Islet of Langerhans (tissue), 1 donor: Measurements from ENCODE around the gene U2AF1L4.

Source experiments
- FAIRE-seq: peaks from one replicate; lab custom pipeline; 2011; peaks lifted over from hg19 to GRCh38; lab: Jason Lieb, UNC

U2AF1L4 gene

GRCh38 chr19:35745328-35746086, at the start of gene U2AF1L4, which contains the start of gene PSENEN:
U2AF1L4 (minus strand) TSS chr19:35745418; CDS start chr19:35745391, 27 bp downstream.
PSENEN (plus strand) TSS chr19:35745651; CDS start chr19:35745931, 280 bp downstream.
- peak; percentile 90 for FAIRE-seq

- no peak for FAIRE-seq
Measured at GRCh38 chr19:35793381-35794165, 48.4 kb upstream of the U2AF1L4 start.

- no peak for FAIRE-seq
Measured at GRCh38 chr19:35792888-35793287, 47.7 kb upstream of the U2AF1L4 start.

GRCh38 chr19:35792312-35792711, 47.1 kb upstream of the U2AF1L4 start:
- no peak for FAIRE-seq

- no peak for FAIRE-seq
Measured at GRCh38 chr19:35791814-35792279, 46.6 kb upstream of the U2AF1L4 start.

GRCh38 chr19:35790981-35791813, 46.0 kb upstream of the U2AF1L4 start:
- FAIRE-seq: no peak

- no peak for FAIRE-seq
Measured at GRCh38 chr19:35789978-35790944, 45.0 kb upstream of the U2AF1L4 start.

- no peak for FAIRE-seq
Measured at GRCh38 chr19:35789195-35789977, 44.2 kb upstream of the U2AF1L4 start.

GRCh38 chr19:35788205-35788960, 43.2 kb upstream of the U2AF1L4 start:
- no peak for FAIRE-seq

- no peak for FAIRE-seq
Measured at GRCh38 chr19:35787227-35787799, 42.1 kb upstream of the U2AF1L4 start.

GRCh38 chr19:35786299-35787160, 41.3 kb upstream of the U2AF1L4 start:
- no peak for FAIRE-seq

GRCh38 chr19:35785339-35785627, 40.1 kb upstream of the U2AF1L4 start:
- FAIRE-seq: no peak

- no peak for FAIRE-seq
Measured at GRCh38 chr19:35784503-35785338, 39.5 kb upstream of the U2AF1L4 start.

- FAIRE-seq: no peak
Measured at GRCh38 chr19:35783469-35784434, 38.5 kb upstream of the U2AF1L4 start.

- no peak for FAIRE-seq
Measured at GRCh38 chr19:35782589-35782988, 37.4 kb upstream of the U2AF1L4 start.

- no peak for FAIRE-seq
Measured at GRCh38 chr19:35781650-35782049, 36.4 kb upstream of the U2AF1L4 start.
